ENCODE data around the gene HS3ST3A1.

Gene HS3ST3A1

GRCh38 chr17:13589658-13590057 lies 12.1 kb downstream of the HS3ST3A1 start:
- no peak for DNase-seq (ENCODE audit: insufficient read length, low spot score)
- FAIRE-seq, result no peak
- TF ChIP-seq CTCF (IDR thresholded peaks at IDR 0.05; ENCODE audit: insufficient read depth, missing control alignments), result no peak

GRCh38 chr17:13587487-13588338 lies 14.0 kb downstream of the HS3ST3A1 start:
- no peak for TF ChIP-seq CTCF (IDR thresholded peaks at IDR 0.05; ENCODE audit: insufficient read depth, missing control alignments)
- DNase-seq (ENCODE audit: insufficient read length, low spot score), result no peak
- FAIRE-seq, result no peak

- DNase-seq (ENCODE audit: insufficient read length, low spot score), result no peak
- FAIRE-seq, result no peak
- TF ChIP-seq CTCF (IDR thresholded peaks at IDR 0.05; ENCODE audit: insufficient read depth, missing control alignments), result no peak
Measured at GRCh38 chr17:13584701-13585080, 17.0 kb downstream of the HS3ST3A1 start.

GRCh38 chr17:13583996-13584700 lies 17.6 kb downstream of the HS3ST3A1 start:
- no peak for TF ChIP-seq CTCF (IDR thresholded peaks at IDR 0.05; ENCODE audit: insufficient read depth, missing control alignments)
- DNase-seq (ENCODE audit: insufficient read length, low spot score), result no peak
- FAIRE-seq, result no peak

GRCh38 chr17:13582776-13583547 lies 18.8 kb downstream of the HS3ST3A1 start:
- FAIRE-seq (no peak), DNase-seq (ENCODE audit: insufficient read length, low spot score) (no peak)
- no peak for TF ChIP-seq CTCF (IDR thresholded peaks at IDR 0.05; ENCODE audit: insufficient read depth, missing control alignments)

- no peak for TF ChIP-seq CTCF (IDR thresholded peaks at IDR 0.05; ENCODE audit: insufficient read depth, missing control alignments)
- no peak for FAIRE-seq
- DNase-seq (ENCODE audit: insufficient read length, low spot score), result no peak
Measured at GRCh38 chr17:13581925-13582324, 19.8 kb downstream of the HS3ST3A1 start.

Data from D721Med (cell line).